Tibial artery (tissue), 4 donors: Measurements from ENCODE around the gene PRSS27.

Source experiments
- DNase-seq, 2 donors: peaks; one replicate each; pipeline ENCODE4 v3.0.0-alpha.2; 2019
- H3K27ac ChIP-seq, 2 donors: fragments of 200-600 bp; sonication (generic) in 1 of 2; 1 replicate in 1 of 2; 2 replicates in 1 of 2; pipeline ENCODE4 v1.5.1; 2018 to 2019; ENCODE audit warnings: mild to moderate bottlenecking in 1 of 2
- H3K27me3 ChIP-seq, 2 donors: fragments of 200-600 bp; sonication (generic) in 1 of 2; one replicate each; pipeline versions ENCODE4 v1.5.1 to v1.6.0; 2016 to 2019
- H3K36me3 ChIP-seq, 3 donors: fragments of 200-600 bp; sonication (generic) in 2 of 3; one replicate each; pipeline ENCODE4 v1.5.1; 2016 to 2019; ENCODE audit warnings: mild to moderate bottlenecking in 2 of 3
- H3K4me1 ChIP-seq, 4 donors: fragments of 200-600 bp; sonication (generic) in 2 of 4; 1 replicate in 3 of 4; 2 replicates in 1 of 4; pipeline ENCODE4 v1.5.1; 2016 to 2019
- H3K4me3 ChIP-seq, 2 donors: fragments of 200-600 bp; sonication (generic) in 1 of 2; 1 replicate in 1 of 2; 2 replicates in 1 of 2; pipeline ENCODE4 v1.5.1; 2018 to 2019; ENCODE audit warnings: mild to moderate bottlenecking in 2 of 2
- H3K9me3 ChIP-seq, 3 donors: fragments of 200-600 bp; sonication (generic) in 1 of 3; one replicate each; pipeline ENCODE4 v1.5.1; 2016 to 2019
- CTCF ChIP-seq, 2 experiments: fragments of 200-600 bp in 1 of 2; fragments of 450-650 bp in 1 of 2; IDR thresholded peaks; one replicate each; pipeline ENCODE4 v1.5.1; 2017 to 2019; ENCODE audit warnings: antibody characterized with exemption in 2 of 2, mild to moderate bottlenecking in 1 of 2, moderate library complexity in 1 of 2
- intact Hi-C: fragments of 100-400 bp; cut with DNase I; formaldehyde crosslinking; loops from one replicate; pipeline ENCODE4 v1.15.0; 2023; ENCODE audit warnings: low total_unique reads

The PRSS27 gene

GRCh38 chr16:2709588-2709984 is 10.4 kb downstream of the PRSS27 start:
- Histone ChIP-seq H3K36me3 (peaks cover 30 to 58% (median 51%) of the 10 kb centered on the region in 3 donors), H3K27ac (no peak overlapping the region), H3K4me3 (no peak overlapping the region), H3K4me1 (no peaks in the 10 kb centered on the region), H3K27me3 (no peaks in the 10 kb centered on the region), H3K9me3 (no peaks in the 10 kb centered on the region)
- intact Hi-C loops, result no loop called here
- DNase-seq, result no peak
- TF ChIP-seq CTCF (IDR thresholded peaks at IDR 0.05), result no peak

- intact Hi-C loops, result no loop called here
- Histone ChIP-seq H3K4me1 (no peaks in the 10 kb centered on the region), H3K4me3 (no peak overlapping the region), H3K36me3 (peaks cover 30 to 63% (median 56%) of the 10 kb centered on the region in 3 donors), H3K9me3 (no peaks in the 10 kb centered on the region), H3K27me3 (no peaks in the 10 kb centered on the region), H3K27ac (no peak overlapping the region)
- TF ChIP-seq CTCF (IDR thresholded peaks at IDR 0.05), result no peak
- DNase-seq, result no peak
Measured at GRCh38 chr16:2708955-2709587, 11.0 kb downstream of the PRSS27 start.

- peaks cover 31 to 71% (median 62%) of the 10 kb centered on the region in 3 donors for H3K36me3 ChIP-seq
- no peak overlapping the region for H3K27ac ChIP-seq
- intact Hi-C loops, result no loop called here
- H3K4me1 ChIP-seq, result no peaks in the 10 kb centered on the region
- no peak for TF ChIP-seq CTCF (IDR thresholded peaks at IDR 0.05)
- H3K4me3 ChIP-seq, result no peak overlapping the region
- H3K27me3 ChIP-seq, result no peaks in the 10 kb centered on the region
- DNase-seq, result no peak
- H3K9me3 ChIP-seq, result no peaks in the 10 kb centered on the region
Measured at GRCh38 chr16:2708290-2708639, 11.8 kb downstream of the PRSS27 start.

GRCh38 chr16:2707368-2708289 is 12.4 kb downstream of the PRSS27 start:
- H3K36me3 ChIP-seq, result peaks cover 37 to 77% (median 68%) of the 10 kb centered on the region in 3 donors
- intact Hi-C loops, result no loop called here
- no peak for DNase-seq

More at GRCh38 chr16:2707368-2708289, 12.4 kb downstream of the PRSS27 start:
- no peak overlapping the region for H3K4me3 ChIP-seq
- H3K27ac ChIP-seq, result no peak overlapping the region
- no peak for TF ChIP-seq CTCF (IDR thresholded peaks at IDR 0.05)
- H3K4me1 ChIP-seq, result no peaks in the 10 kb centered on the region
- H3K27me3 ChIP-seq, result no peaks in the 10 kb centered on the region
- no peaks in the 10 kb centered on the region for H3K9me3 ChIP-seq
